GM12891 (cell line): ENCODE measurements around the gene SLC19A2.

Source experiments
- PAX5 ChIP-seq: IDR thresholded peaks from 2 replicates; pipeline ENCODE4 v1.6.1; 2011; ENCODE audit warnings: low read length, moderate library complexity, mild to moderate bottlenecking; ENCODE audit not compliant: insufficient read depth, severe bottlenecking
- POLR2A ChIP-seq: IDR thresholded peaks from 2 replicates; pipeline ENCODE4 v1.6.1; 2011; ENCODE audit warnings: low read depth, low read length, control low read depth
- POLR2AphosphoS5 ChIP-seq: IDR thresholded peaks from 2 replicates; pipeline ENCODE4 v1.6.1; 2011; ENCODE audit warnings: low read depth, low read length, control low read depth
- POU2F2 ChIP-seq: IDR thresholded peaks from 2 replicates; pipeline ENCODE4 v1.6.1; 2011; ENCODE audit warnings: low read depth, mild to moderate bottlenecking, control low read depth, low read length, moderate library complexity
- SPI1 ChIP-seq: IDR thresholded peaks from 2 replicates; pipeline ENCODE4 v1.6.1; 2011; ENCODE audit warnings: low read depth, low read length, control low read depth
- TAF1 ChIP-seq: IDR thresholded peaks from 2 replicates; pipeline ENCODE4 v1.6.1; 2011; ENCODE audit warnings: low read depth, low read length, control low read depth

DNA sequence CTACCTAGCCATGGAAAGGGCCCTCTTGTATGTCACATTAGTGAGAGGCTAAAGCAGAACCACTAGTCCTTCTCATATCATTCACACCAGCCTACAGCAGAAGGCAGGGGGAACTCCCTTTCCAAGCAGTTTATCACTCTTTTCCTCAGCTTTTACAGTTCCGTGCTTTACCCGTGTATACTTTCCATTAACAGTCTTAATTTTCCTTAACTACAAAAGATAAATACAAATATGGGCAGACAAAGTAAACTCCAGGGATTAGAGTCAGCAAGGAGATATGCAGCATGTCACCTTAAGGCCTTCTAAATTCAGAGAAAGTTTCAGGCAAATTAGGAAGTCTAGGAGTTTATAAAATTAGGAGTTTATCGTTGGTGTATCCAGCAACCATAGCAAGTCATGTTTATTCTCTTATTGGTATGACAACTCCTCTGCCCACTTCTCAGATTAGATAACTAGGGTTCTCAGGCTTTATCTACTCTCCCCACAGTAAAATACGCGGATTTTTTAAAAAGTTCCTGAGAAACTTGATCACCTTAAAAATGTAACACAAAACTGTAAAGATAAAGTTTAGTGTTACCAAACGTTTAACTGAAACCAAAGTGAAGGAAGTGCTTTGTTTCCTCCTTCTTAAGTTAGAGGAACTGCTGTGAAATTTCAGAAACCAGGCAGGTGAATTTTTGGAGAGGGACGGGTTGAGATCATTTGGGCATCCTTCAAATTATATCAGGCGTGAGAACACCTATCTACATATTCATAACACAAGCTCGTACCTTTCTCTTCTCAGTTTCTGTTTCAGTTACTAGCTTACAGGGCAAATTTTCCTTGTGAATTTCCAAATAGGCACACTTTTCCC is 42.7 kb upstream of the SLC19A2 start:
- TF ChIP-seq POLR2A, result no peak
- no peak for TF ChIP-seq SPI1
- TF ChIP-seq POLR2AphosphoS5, result no peak
- no peak for TF ChIP-seq POU2F2
- TF ChIP-seq TAF1, result no peak
- no peak for TF ChIP-seq PAX5
